ENCODE data around the gene PLEKHA7. TPM values are rescaled to one million over a fixed set of nuclear protein-coding genes. Genes with fewer than 3 reads are reported as not detected.

Gene PLEKHA7
- total RNA-seq, 4 donors from 2014 or later: 24.1 to 49.3 (median 28.8) TPM

DNA sequence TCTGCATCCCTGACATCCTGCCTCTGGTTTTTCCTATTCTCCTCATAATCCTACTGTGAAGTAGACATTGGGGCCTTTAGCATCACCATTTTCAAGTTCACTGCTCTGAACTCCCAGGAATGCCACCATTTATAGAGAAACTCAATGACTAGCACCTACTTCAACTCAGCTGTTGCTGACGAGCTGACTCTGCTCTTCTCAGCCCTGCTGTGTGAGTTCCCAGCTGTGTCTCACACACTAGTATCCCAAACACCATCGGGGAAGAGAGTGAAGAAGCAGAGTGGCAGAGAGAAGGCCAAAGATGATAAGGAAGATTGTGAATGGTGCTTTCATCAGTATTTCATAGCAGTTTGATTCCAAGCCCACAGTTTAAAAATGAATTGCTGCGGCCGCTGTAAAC, 71.9 kb downstream of the PLEKHA7 start:
- DNase-seq (ENCODE audit: low spot score) (no peak), ATAC-seq (ENCODE audit: low FRiP score) (no peak)
- TF ChIP-seq, protein P1, sequence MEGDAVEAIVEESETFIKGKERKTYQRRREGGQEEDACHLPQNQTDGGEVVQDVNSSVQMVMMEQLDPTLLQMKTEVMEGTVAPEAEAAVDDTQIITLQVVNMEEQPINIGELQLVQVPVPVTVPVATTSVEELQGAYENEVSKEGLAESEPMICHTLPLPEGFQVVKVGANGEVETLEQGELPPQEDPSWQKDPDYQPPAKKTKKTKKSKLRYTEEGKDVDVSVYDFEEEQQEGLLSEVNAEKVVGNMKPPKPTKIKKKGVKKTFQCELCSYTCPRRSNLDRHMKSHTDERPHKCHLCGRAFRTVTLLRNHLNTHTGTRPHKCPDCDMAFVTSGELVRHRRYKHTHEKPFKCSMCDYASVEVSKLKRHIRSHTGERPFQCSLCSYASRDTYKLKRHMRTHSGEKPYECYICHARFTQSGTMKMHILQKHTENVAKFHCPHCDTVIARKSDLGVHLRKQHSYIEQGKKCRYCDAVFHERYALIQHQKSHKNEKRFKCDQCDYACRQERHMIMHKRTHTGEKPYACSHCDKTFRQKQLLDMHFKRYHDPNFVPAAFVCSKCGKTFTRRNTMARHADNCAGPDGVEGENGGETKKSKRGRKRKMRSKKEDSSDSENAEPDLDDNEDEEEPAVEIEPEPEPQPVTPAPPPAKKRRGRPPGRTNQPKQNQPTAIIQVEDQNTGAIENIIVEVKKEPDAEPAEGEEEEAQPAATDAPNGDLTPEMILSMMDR (IDR thresholded peaks at IDR 0.05): no peak

DNA sequence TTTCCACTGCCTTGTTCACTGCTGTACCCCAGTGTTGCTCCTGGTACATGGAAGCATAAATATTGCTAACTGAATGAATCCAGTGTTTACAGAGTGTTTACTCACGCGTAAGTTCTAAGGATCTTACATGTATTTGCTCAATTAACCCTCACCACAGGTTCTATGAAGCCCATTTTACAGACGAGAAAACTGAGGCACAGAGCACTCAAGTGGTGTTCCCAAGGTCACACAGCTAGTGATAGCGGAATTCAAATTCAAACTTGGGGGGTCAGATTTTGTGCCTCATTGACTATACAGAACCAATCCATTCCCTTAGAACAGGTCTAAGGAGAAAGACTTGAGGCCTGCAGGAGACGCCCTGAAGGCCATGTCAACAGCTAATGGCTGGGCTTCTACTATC, 72.3 kb downstream of the PLEKHA7 start:
- TF ChIP-seq, protein P1 (IDR thresholded peaks at IDR 0.05): no peak
- DNase-seq (ENCODE audit: low spot score) (no peak), ATAC-seq (ENCODE audit: low FRiP score) (no peak)

DNA sequence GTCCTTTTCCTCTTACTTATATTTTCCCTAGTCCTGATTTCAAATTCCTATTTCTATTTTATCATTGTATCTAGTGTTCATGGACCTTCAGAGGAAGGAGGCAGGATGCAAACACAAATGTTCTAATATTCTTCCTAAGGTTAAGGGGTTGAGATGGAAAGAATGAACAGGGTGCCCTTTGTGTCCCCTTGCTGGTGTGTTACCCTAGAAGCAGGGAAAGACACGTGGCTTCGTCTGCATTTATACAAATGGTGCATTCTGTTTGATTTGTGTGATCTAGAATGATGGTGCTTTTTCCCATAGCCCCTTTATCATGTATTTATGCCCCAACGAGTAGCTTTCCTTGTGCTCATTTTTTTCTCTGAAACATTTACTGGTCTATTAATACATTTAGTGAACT, 76.2 kb downstream of the PLEKHA7 start:
- TF ChIP-seq, protein P1 (IDR thresholded peaks at IDR 0.05): no peak
- ATAC-seq (ENCODE audit: low FRiP score) (no peak), DNase-seq (ENCODE audit: low spot score) (no peak)

DNA sequence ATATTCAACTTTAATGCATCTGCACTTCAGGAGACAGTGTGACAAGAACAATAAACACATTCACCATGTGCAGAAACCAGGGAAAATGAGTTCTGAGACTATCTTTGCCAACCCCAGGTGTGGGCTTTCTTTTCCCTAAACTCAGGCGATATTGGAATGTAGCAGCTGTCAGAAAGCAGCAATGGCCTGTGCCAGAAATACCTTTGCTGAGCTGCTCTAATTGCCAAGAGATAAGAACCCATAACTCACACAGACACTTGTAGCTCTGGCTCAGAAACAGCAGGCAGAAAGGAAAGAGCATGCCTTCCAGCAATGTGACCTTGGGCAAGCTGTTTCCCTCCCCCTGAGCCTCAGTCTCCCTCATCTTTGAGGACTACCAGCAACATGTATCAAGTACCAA, 77.6 kb downstream of the PLEKHA7 start:
- DNase-seq (ENCODE audit: low spot score) (no peak), ATAC-seq (ENCODE audit: low FRiP score) (no peak)
- TF ChIP-seq, protein P1 (IDR thresholded peaks at IDR 0.05): no peak

DNA sequence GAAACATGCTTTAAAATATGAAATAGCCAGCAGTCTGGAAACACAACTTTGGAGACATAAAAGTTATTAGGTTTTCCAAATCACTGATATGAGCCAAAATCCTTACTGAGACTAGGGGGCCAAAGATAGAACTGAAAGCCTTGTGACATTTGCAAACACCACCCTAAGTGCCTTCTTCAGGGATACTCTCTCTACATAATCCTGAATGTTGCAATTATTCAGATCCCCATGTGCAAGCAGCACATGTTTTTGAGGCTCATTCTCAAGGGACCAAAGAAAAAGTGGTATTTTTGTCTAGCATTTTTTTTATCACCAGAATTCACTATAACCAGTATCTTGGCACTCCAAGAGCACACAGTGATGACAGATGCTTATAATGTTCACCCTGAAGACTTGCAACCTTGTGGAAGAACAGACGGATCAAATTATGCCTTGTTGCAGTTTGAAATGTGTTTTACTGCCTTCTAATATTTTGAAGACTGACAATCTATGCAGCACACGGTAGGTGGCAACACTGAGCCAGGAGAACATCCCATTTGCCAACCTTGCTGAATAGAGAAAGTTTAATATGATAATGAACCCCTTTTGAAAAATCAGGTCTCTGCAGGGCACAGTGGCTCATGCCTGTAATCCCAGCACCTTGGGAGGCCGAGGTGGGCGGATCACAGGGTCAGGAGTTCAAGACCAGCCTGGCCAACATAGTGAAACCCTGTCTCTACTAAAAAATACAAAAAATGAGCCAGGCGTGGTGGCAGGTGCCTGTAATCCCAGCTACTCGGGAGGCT, 78.5 kb downstream of the PLEKHA7 start:
- TF ChIP-seq, protein P1 (IDR thresholded peaks at IDR 0.05): no peak
- ATAC-seq (ENCODE audit: low FRiP score) (peak; percentile 43), DNase-seq (ENCODE audit: low spot score) (no peak)

DNA sequence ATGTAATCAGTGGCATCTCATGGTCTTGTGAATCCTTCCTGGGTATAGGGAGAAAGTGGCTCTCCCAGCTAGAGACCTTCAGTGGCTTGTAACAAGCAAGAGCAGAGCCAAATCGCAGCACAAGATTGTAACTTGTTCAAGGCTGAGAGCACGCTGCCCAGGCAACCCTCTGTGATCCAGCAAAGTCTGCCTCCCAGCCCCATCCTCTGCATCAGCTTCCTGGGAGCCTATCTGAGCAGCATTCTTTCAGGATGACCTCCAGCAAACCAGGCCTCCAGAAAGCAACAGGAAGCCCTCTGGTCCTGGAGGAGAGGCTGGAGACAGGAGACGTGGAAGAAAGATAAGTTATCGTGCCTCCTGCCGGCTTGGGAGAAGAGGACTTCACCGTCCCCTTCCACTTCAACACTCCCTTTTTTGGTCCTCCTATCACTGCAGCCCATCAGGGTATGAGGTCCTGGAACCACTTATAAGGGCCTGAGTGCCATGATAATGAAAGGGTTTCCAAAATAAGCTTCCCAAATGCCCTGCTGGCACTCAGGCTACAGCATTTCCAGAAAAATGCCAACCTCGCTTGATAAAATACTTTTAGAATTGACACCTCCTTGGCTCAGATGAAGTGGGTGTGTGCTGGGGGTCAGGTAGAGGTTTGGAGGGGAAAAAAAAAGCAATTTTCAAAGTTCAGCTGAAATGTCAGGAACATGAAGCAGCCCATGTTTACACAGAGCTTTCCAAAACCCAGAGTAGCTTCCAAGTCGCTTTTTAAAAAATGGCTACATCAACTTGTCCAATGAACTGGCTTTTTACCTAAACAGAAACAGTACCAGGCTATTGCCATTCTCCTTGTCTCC, 80.2 kb downstream of the PLEKHA7 start:
- ATAC-seq (ENCODE audit: low FRiP score) (peak; percentile 64), DNase-seq (ENCODE audit: low spot score) (no peak)
- TF ChIP-seq, protein P1 (IDR thresholded peaks at IDR 0.05): no peak

Measured in omental fat pad (tissue), 4 donors.